Activated gamma-delta T cell treated with Interleukin-2 at 50 U/mL for 16 hours (primary cell): ENCODE measurements around the gene DDX59.

Experiments used
- DNase-seq: peaks from one replicate; pipeline ENCODE4 v3.0.0-alpha.2; 2020

Gene DDX59

DNA sequence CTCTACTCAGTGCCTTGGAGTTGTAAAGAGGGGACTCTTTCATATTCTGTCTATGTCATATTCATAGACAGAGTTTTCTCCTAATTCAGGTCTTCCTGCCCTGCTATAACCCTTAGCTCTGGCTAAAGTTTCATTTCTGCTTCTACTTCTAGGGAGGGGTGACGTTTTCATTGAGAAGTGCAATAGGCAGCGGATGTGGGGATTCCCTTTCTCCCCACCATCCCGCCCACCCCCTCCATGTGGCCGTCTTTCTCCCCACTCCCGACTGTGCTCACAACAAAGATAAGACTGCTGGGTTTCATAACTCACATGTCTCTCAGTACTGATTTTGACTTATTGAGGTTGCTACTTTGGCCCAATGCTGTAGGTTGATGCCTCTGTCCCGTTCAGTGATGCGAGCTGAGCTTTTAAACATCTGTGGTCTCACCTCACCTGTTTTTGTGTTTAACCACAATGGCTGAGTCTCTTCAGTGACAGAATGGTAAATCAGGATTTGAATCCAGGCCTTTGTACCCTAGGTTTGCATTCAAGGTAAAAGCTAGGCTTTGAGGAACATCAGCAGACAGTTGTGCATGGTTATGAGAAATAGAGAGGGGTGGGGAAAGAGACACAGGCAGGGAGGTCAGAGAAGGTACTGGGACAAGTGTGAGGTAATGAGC, 41.4 kb downstream of the DDX59 start:
- peak; percentile 8 for DNase-seq

DNA sequence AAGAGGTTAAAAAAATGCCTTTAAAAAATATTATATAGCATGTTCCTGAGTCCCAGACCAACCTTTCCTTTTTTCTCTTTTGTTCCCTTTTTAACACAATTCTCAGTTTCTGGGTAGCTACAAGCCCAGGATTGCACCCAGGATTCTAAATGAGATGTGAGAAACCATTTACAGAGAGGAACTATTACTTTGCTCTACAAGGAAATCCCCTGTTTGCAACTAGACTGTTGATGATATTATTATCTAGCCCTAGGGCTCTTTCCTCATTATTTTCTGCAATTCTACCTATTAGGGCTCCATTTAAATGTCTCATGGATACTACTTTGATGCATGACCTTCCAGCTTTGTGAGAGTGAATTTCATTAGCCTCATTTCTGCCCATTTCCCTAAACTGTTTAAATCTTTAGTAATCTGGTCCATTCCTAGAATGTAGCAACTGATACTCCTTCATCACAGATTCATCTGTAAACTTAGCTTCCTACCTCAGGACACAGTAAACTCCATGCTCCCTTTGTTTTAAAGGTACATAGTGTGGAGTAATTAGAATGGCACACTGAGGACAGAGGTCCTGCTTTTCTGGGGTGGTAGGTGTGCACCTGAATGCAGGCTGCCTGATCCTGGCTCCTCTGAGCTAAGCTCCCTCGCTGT, 42.0 kb downstream of the DDX59 start:
- DNase-seq, result no peak

DNA sequence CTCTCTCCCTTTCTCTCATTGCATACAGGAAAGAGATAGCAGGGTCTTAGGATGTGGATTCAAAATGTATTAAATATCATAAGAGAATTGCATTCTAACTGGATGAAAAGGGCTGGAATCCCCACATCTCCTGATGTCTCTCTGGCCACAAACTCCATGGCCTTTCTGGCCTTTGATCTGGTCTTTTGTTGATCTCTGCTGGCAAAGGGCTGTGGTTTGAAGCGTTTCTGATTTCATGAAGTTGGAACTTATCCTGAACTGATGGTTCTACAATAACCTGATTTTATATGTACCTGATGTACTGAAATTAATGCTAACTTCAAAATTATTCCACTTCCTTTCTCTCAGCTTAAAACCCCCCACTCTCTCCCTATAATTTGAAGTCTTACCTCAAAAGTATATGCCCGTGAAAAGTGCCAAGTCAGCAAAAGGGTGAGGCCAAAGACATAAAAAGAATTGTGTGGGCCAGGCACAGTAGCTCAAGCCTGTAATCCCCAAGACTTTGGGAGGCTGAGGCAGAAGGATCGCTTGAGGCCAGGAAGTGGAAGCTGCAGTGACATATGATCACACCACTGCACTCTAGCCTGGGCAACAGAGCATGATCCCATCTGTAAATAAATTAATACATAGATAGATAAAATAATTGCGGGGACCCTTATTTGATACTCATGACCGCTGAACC, 42.7 kb downstream of the DDX59 start:
- no peak for DNase-seq

DNA sequence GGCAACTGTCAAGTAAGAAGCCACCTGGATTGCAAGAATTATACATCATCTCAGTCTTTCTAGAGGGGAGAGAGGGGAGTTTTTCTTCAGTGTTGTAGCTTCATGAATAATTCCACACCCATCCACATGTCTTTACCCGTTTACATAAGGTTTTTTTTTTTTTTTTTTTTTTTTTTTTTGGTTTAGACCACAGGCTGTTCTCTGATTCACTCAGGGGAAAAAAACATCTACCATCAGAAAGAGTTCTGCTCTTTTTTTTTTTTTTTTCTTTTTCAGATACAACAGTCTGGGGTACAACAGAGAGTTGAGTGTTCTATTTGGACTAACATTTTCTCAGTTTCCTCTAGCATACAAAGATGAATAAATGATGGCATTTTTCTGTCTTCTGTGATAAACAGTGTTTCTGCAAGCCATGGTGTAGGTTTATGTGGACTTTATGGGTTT, 44.3 kb downstream of the DDX59 start:
- DNase-seq, result no peak

DNA sequence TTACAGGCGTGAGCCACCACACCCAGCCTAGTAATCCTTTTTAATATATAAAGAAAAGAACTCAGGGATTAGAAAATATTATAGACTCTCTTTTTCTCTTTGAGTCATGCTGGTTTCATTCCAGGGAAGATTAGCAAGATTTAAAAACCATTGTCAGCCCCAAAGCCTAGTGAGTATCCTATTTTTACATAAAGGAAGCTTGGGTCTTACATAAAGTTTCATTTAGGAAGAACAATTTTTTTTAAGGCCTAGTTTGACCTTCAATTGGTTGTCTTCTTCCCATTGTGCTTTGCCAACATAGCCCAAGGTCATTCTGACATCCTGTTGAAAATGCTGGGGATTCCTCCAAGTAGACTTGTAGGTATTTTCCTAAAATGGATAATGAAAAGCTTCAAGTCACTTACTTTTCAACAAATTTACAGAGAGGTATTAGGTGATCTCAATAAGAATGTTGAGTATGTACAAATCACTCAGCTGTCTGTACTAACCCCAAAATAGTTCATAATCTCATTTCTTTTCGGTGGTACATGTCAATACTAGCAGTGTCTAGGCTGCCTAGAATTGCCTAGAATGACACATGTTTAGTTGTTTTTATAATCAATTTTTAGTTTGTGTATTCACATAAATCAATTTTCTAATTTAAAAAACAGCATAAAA, 44.9 kb downstream of the DDX59 start:
- DNase-seq, result no peak

DNA sequence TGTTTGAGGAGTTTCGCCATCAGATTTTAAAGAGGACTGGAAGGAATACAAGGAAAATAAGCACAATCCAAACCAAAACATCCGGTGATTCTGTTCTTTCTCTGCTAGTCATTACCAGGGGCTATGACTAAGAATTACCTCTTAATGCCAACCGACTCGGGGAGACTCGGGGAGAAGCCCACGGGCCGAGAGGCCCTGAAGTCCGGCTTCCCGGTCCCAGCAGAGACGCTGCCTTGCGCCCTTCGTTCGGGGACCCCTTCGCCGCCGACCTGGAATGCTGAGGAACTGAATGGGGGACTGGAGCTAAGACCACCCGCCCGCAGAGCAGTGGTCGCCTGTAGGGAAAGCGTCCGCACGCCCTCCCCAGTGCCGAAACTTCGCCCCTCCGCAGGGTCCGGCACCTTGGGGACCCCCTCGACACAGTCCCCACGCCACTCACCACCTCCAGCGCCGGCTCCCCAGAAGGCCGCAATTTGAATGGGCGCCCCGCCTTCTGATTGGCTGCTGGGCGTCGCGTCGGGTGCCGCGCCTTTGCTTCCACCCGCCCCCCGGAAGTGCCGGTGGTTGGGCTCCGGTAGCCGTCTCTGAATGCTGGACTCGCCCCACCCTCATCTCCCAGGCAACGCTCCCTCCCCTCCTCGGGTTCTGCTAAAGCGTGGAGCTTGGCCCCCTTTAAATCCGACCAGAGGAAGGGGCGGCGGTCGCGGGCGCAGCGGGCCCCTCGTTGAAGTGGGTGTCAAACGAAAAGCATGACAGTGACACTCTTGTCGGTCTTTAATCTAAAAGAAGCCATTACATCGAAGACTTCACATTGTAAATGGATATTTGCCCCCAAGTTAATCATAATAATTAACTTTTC, 49.2 kb downstream of the DDX59 start, which contains the start of gene KIF14:
KIF14 (minus strand) TSS at position 479 of the 859 bp plus-strand sequence. CDS start 2,028 bp downstream, outside the sequence.
- peak; percentile 90 for DNase-seq

DNA sequence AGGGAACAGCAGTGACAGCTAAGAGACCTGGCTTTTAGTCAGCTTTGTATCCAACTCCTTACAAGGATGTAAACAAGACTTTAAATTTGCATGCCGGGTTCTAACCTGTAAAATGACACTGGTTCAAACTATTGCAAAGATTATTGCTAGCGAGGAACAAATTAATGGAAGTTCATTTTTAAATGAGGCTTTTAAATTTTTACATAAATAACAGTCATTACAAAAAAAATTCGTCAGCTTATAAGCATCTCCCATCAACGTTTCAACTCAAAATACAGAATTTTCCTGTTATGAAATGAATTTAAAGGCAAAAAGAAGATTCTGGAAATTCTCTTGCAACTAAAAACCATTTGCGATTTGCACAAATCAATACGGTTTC, 49.8 kb downstream of the DDX59 start:
- DNase-seq, result no peak

DNA sequence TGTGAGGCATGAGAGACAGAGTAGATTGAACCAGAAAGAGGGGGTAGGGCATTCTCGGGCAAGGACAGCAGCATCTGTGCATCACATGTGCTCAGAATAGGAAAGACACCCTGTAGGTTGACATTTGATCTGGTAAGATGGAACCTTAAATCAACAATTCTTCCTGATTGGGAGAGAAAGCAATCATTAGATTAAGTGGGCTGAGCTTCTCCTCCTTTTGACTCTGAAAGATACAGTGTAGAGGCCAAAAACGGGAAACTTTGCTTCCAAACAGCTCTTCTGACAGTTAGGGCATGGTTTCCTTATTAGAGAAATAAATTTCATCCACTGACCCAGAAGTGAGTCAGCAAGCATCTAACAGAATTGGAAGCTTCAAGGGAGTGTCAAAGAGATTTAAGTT, 58.9 kb downstream of the DDX59 start:
- no peak for DNase-seq

DNA sequence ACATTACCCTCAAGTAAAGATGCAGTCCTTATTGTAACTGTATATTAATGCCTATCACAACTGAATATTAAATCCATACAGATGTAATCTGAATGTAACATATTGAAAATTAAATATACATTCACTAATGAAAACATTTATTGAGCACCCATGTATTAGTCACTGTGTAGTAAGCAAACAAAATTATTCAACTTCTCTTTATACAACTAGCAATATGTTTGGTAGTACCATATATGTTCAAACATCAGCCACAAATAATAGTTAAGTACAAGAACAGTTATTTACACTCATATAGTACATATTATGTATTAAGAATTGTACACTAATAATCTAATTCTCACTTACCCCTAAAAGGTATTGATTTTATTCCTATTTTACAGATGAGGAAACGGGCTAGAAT, 67.1 kb downstream of the DDX59 start:
- no peak for DNase-seq
